HepG2 (cell line): Measurements from ENCODE around the gene RPGR. TPM values are rescaled to one million over a fixed set of nuclear protein-coding genes. Genes with fewer than 3 reads are reported as not detected.

Experiments
- ATAC-seq: fragments of 200-7000 bp; cut with Tn5 transposase; 3 replicates; pipeline ENCODE4 v1.9.1; 2020; ENCODE audit warnings: mild to moderate bottlenecking, moderate library complexity
- BruUV-seq: library from RNA; stranded (reverse); fragments of 400-500 nt; replicated peaks from 2 replicates; lab custom pipeline; 2021; lab: Mats Ljungman, UMichigan
- CTCF ChIA-PET: fragments of 300-600 bp; formaldehyde crosslinking; extraction: SDS; loops from one replicate; lab custom pipeline; 2021; ENCODE audit warnings: low total read pairs, inconsistent platforms, low intra/inter-chr PET ratio; lab: Yijun Ruan, JAX
- POLR2A ChIA-PET: fragments of 350-600 bp; sonication (Branson Sonifier 250); formaldehyde crosslinking; loops from one replicate; lab custom pipeline; 2020; ENCODE audit warnings: antibody characterized with exemption, inconsistent platforms; lab: Yijun Ruan, JAX
- DNase-seq: peaks from one replicate; pipeline ENCODE4 v3.0.0-alpha.2; 2015; ENCODE audit warnings: low spot score
- FAIRE-seq: peaks from 3 replicates; lab custom pipeline; 2011; peaks lifted over from hg19 to GRCh38; lab: Jason Lieb, UNC
- H2AFZ ChIP-seq: one replicate; pipeline ENCODE4 v1.6.1; 2011; ENCODE audit warnings: low read length, inconsistent platforms
- H3K27ac ChIP-seq: fragments of 300-600 bp; 3 replicates; pipeline ENCODE4 v1.8.0; 2011; ENCODE audit warnings: mixed run types, mild to moderate bottlenecking, mixed read lengths, low read length, inconsistent platforms; ENCODE audit not compliant: insufficient read depth; ENCODE audit errors: extremely low read length
- H3K27me3 ChIP-seq, 2 experiments: fragments of 200-600 bp in 1 of 2; 2 replicates in 1 of 2; 3 replicates in 1 of 2; pipeline versions ENCODE4 v1.6.0 to v1.8.0; 2011; ENCODE audit warnings: low read length in 2 of 2, mild to moderate bottlenecking in 2 of 2, moderate library complexity in 2 of 2, inconsistent platforms in 1 of 2; ENCODE audit not compliant: insufficient read depth in 2 of 2, control insufficient read depth in 1 of 2
- H3K36me3 ChIP-seq, 2 experiments: fragments of 200-600 bp in 1 of 2; replicated peaks in 1 of 2; 2 replicates in 1 of 2; 3 replicates in 1 of 2; pipeline versions ENCODE4 v1.5.1 to v1.8.0; 2011; ENCODE audit warnings: low read length in 2 of 2, inconsistent platforms in 1 of 2; ENCODE audit not compliant: insufficient read depth in 2 of 2, control insufficient read depth in 1 of 2
- H3K4me1 ChIP-seq: 2 replicates; pipeline ENCODE4 v1.5.1; 2012; ENCODE audit warnings: low read length, inconsistent platforms; ENCODE audit not compliant: insufficient read depth
- H3K4me2 ChIP-seq: 2 replicates; pipeline ENCODE4 v1.6.0; 2011; ENCODE audit warnings: low read depth, low read length, inconsistent platforms
- H3K4me3 ChIP-seq, 3 experiments: fragments of 200-600 bp in 1 of 3; sonication (generic), shearing (Covaris generic) in 1 of 3; replicated peaks in 1 of 3; 2 replicates each; pipeline ENCODE4 v1.5.1; 2011 to 2016; ENCODE audit warnings: low read length in 3 of 3, inconsistent platforms in 2 of 3, low read depth in 2 of 3, mild to moderate bottlenecking in 2 of 3, control low read depth in 1 of 3, mixed read lengths in 1 of 3; ENCODE audit not compliant: insufficient read depth in 1 of 3
- H3K79me2 ChIP-seq: one replicate; pipeline ENCODE4 v1.6.1; 2011; ENCODE audit warnings: low read length, inconsistent platforms; ENCODE audit not compliant: insufficient read depth
- H3K9ac ChIP-seq: 2 replicates; pipeline ENCODE4 v1.6.0; 2011; ENCODE audit warnings: mild to moderate bottlenecking, low read depth, low read length, inconsistent platforms; ENCODE audit not compliant: insufficient read depth
- H3K9me3 ChIP-seq: 2 replicates; pipeline ENCODE4 v1.5.1; 2012; ENCODE audit warnings: mild to moderate bottlenecking, low read length
- H4K20me1 ChIP-seq: 2 replicates; pipeline ENCODE4 v1.6.0; 2011; ENCODE audit warnings: inconsistent platforms, mild to moderate bottlenecking, low read length, moderate library complexity; ENCODE audit not compliant: insufficient read depth
- BRD4 ChIP-seq: sonication (generic); formaldehyde crosslinking; IDR thresholded peaks from 2 replicates; pipeline ENCODE4 v1.4.0; 2020; ENCODE audit warnings: missing genetic modification reagents
- CTCF ChIP-seq: sonication (generic); formaldehyde crosslinking; IDR thresholded peaks from 2 replicates; pipeline ENCODE4 v1.5.0; 2020; ENCODE audit warnings: mild to moderate bottlenecking, missing genetic modification reagents, moderate library complexity
- GPN1 ChIP-seq: sonication (generic); formaldehyde crosslinking; IDR thresholded peaks from 2 replicates; pipeline ENCODE4 v1.5.1; 2020; ENCODE audit warnings: missing genetic modification reagents, borderline replicate concordance
- KDM5B ChIP-seq: sonication (generic); formaldehyde crosslinking; IDR thresholded peaks from 2 replicates; pipeline ENCODE4 v1.4.0; 2020; ENCODE audit warnings: missing genetic modification reagents, mild to moderate bottlenecking, borderline replicate concordance
- MTA3 ChIP-seq: sonication (generic); formaldehyde crosslinking; IDR thresholded peaks from 2 replicates; pipeline ENCODE4 v1.4.0; 2020; ENCODE audit warnings: missing genetic modification reagents
- NFATC3 ChIP-seq: sonication (generic); formaldehyde crosslinking; IDR thresholded peaks from 2 replicates; pipeline ENCODE4 v1.5.1; 2020; ENCODE audit warnings: mild to moderate bottlenecking, missing genetic modification reagents
- RAD21 ChIP-seq: fragments of 450-650 bp; formaldehyde crosslinking; IDR thresholded peaks from 2 replicates; pipeline ENCODE4 v1.5.0; 2020; ENCODE audit warnings: mild to moderate bottlenecking
- SMC3 ChIP-seq: IDR thresholded peaks from 2 replicates; pipeline ENCODE4 v1.6.1; 2011; ENCODE audit warnings: low read length, improper control_type of control experiment
- TARDBP ChIP-seq: sonication (generic); formaldehyde crosslinking; IDR thresholded peaks from 2 replicates; pipeline ENCODE4 v1.8.0; 2022; ENCODE audit warnings: mild to moderate bottlenecking, missing genetic modification reagents
- TFAP4 ChIP-seq: sonication (generic); IDR thresholded peaks from 2 replicates; pipeline ENCODE4 v1.6.1; 2016; ENCODE audit warnings: low read depth, borderline replicate concordance
- ZEB1 ChIP-seq: IDR thresholded peaks from 2 replicates; pipeline ENCODE4 v1.6.1; 2012; ENCODE audit warnings: mild to moderate bottlenecking, low read depth, inconsistent platforms; ENCODE audit not compliant: insufficient replicate concordance
- ZNF180 ChIP-seq: sonication (generic); formaldehyde crosslinking; IDR thresholded peaks from 2 replicates; pipeline ENCODE4 v1.4.0; 2020; ENCODE audit warnings: low read depth, missing genetic modification reagents, borderline replicate concordance
- ZNF282 ChIP-seq: fragments of 450-650 bp; IDR thresholded peaks from 2 replicates; pipeline ENCODE4 v1.6.1; 2018; ENCODE audit not compliant: partially characterized antibody
- ZNF781 ChIP-seq: sonication (generic); formaldehyde crosslinking; IDR thresholded peaks from 2 replicates; pipeline ENCODE4 v1.5.1; 2020; ENCODE audit warnings: borderline replicate concordance, mild to moderate bottlenecking, missing genetic modification reagents; ENCODE audit errors: not compliant biosample characterization
- in situ Hi-C: cut with HindIII; loops from 2 replicates; pipeline ENCODE4 v1.10.0; 2017; ENCODE audit warnings: low pct_unique_long_range_greater_than_20kb; ENCODE audit not compliant: extremely low pct_ligation_motif_present
- intact Hi-C: fragments of 100-400 bp; cut with micrococcal nuclease; formaldehyde crosslinking; loops from one replicate; pipeline ENCODE4 v1.10.0; 2022; ENCODE audit not compliant: unreplicated experiment
- polyA plus RNA-seq, 8 experiments: library from polyadenylated mRNA; depleted of rRNA in 3 of 8; stranded (reverse) in 7 of 8; unstranded in 1 of 8; fragments of >200 nt; fragmentation: Illumina TruSeq in 4 of 8; extraction: Trizol in 4 of 8; gene quantifications; 2 replicates each; pipeline versions ENCODE4 v1.2.1 to v1.2.3, GENCODE V29; 2011 to 2016; ENCODE audit warnings: low read depth in 4 of 8, missing spikeins in 1 of 8, mixed read lengths in 1 of 8; ENCODE audit not compliant: insufficient read depth in 1 of 8
- total RNA-seq, 5 experiments: library from RNA; depleted of rRNA; stranded (reverse); fragments of >200 nt; fragmentation: Illumina TruSeq; extraction: Trizol; gene quantifications; 2 replicates each; pipeline ENCODE4 v1.2.3, GENCODE V29; 2016; ENCODE audit warnings: low read depth in 1 of 5

The RPGR gene
- total and polyA plus RNA-seq, 2 of the 13 experiments (the other 11 are each of a cell fraction or from before 2014, with no cell fraction given): 2.1 to 12.1 TPM

GRCh38 chrX:38335382-38335781 lies 8.1 kb upstream of the RPGR start (continued):
- TF ChIP-seq TARDBP (CRISPR knock-in tag): no peak
- no peak for TF ChIP-seq KDM5B (CRISPR knock-in tag)
- no peak for TF ChIP-seq BRD4 (CRISPR knock-in tag)
- TF ChIP-seq RAD21 (CRISPR knock-in tag): peak; percentile 31; the same call in 1 of the 2 replicates
- TF ChIP-seq SMC3: peak; percentile 24; the same call in 1 of the 2 replicates
- TF ChIP-seq GPN1 (CRISPR knock-in tag): no peak
- peak; percentile 51 for TF ChIP-seq CTCF (CRISPR knock-in tag)
- no peak for TF ChIP-seq MTA3 (CRISPR knock-in tag)

GRCh38 chrX:38332505-38332904 lies 5.2 kb upstream of the RPGR start:
- intact Hi-C loops: no loop called here
- no peaks in the 10 kb centered on the region for H3K79me2 ChIP-seq
- no peak overlapping the region for H3K4me2 ChIP-seq
- TF ChIP-seq ZNF282 (no peak), TFAP4 (no peak), ZEB1 (no peak), ZNF180 (CRISPR knock-in tag) (no peak), ZNF781 (CRISPR knock-in tag) (no peak), NFATC3 (no peak)
- DNase-seq (no peak), ATAC-seq (no peak), FAIRE-seq (no peak)
- H3K9me3 ChIP-seq: no peaks in the 10 kb centered on the region
- H3K4me3 ChIP-seq: no peak overlapping the region
- H3K9ac ChIP-seq: no peak overlapping the region
- H3K36me3 ChIP-seq: no peaks in the 10 kb centered on the region
- CTCF ChIA-PET: no interaction called here
- POLR2A ChIA-PET: interaction anchor here (0.7 kb wide), 1 partner anchor 1562 kb away, joined by 3 read pairs; no protein-coding TSS in a partner anchor
- in situ Hi-C loops: no loop called here
- no peaks in the 10 kb centered on the region for H3K27me3 ChIP-seq
- H3K27ac ChIP-seq: no peak overlapping the region
- H3K4me1 ChIP-seq: peaks cover 32% of the 10 kb centered on the region
- H2AFZ ChIP-seq: no peak overlapping the region
- BruUV-seq: no TSS peak
- no peaks in the 10 kb centered on the region for H4K20me1 ChIP-seq
